Measurements from ENCODE around the gene TRAPPC6A. TPM values are rescaled to one million over a fixed set of nuclear protein-coding genes. Genes with fewer than 3 reads are reported as not detected.

Gene TRAPPC6A
- total RNA-seq: 19.6 TPM

GRCh38 chr19:45177817-45178261 lies at the start of gene TRAPPC6A:
TSS of gene TRAPPC6A (minus strand) at chr19:45178237. CDS start at chr19:45178218, 19 bp downstream.
- peak; percentile 51 for ATAC-seq

GRCh38 chr19:45224645-45225044 lies 46.6 kb upstream of the TRAPPC6A start:
- no peak for ATAC-seq

GRCh38 chr19:45223879-45224278 lies 45.8 kb upstream of the TRAPPC6A start:
- no peak for ATAC-seq

- ATAC-seq: no peak
These were observed 44.7 kb upstream of the TRAPPC6A start for GRCh38 chr19:45222724-45223123.

- ATAC-seq: no peak
These were observed 41.1 kb upstream of the TRAPPC6A start for GRCh38 chr19:45218911-45219743.

GRCh38 chr19:45218426-45218825 lies 40.4 kb upstream of the TRAPPC6A start:
- no peak for ATAC-seq

- no peak for ATAC-seq
These were observed 39.9 kb upstream of the TRAPPC6A start for GRCh38 chr19:45217957-45218334.

- no peak for ATAC-seq
These were observed 39.3 kb upstream of the TRAPPC6A start for GRCh38 chr19:45217193-45217956.

- ATAC-seq: no peak
These were observed 38.6 kb upstream of the TRAPPC6A start for GRCh38 chr19:45216667-45217066.

GRCh38 chr19:45215391-45216191 lies 37.6 kb upstream of the TRAPPC6A start:
- peak; percentile 32 for ATAC-seq

- ATAC-seq: no peak
These were observed 35.0 kb upstream of the TRAPPC6A start for GRCh38 chr19:45213031-45213430.

GRCh38 chr19:45211751-45212381 lies 33.8 kb upstream of the TRAPPC6A start:
- ATAC-seq: peak; percentile 79

GRCh38 chr19:45206328-45206727 lies 28.3 kb upstream of the TRAPPC6A start:
- ATAC-seq: no peak

- no peak for ATAC-seq
These were observed 27.8 kb upstream of the TRAPPC6A start for GRCh38 chr19:45205810-45206209.

- peak; percentile 85 for ATAC-seq
These were observed 24.6 kb upstream of the TRAPPC6A start for GRCh38 chr19:45202637-45203036.

- no peak for ATAC-seq
These were observed 22.5 kb upstream of the TRAPPC6A start for GRCh38 chr19:45200568-45200967.

- no peak for ATAC-seq
These were observed 17.7 kb upstream of the TRAPPC6A start for GRCh38 chr19:45195764-45196163.

GRCh38 chr19:45191375-45191774 lies 13.3 kb upstream of the TRAPPC6A start:
- ATAC-seq: peak; percentile 75

GRCh38 chr19:45189971-45190370 lies 11.9 kb upstream of the TRAPPC6A start:
- ATAC-seq: no peak

GRCh38 chr19:45187421-45188100 lies 9.5 kb upstream of the TRAPPC6A start:
- ATAC-seq: peak; percentile 23

- ATAC-seq: no peak
These were observed 8.7 kb upstream of the TRAPPC6A start for GRCh38 chr19:45186509-45187334.
